DMS 273 (cell line): ENCODE results near the gene RASL10B.
"Not testable (repeated sequence)": the region's sequence is repeated elsewhere in the genome, so short reads cannot be mapped to it uniquely, and the experiment has no call there.

Source experiments
- DNase-seq: peaks from one replicate; lab custom pipeline; 2025; ENCODE audit not compliant: unreplicated experiment; lab: John Stamatoyannopoulos, UW

The RASL10B gene

DNA sequence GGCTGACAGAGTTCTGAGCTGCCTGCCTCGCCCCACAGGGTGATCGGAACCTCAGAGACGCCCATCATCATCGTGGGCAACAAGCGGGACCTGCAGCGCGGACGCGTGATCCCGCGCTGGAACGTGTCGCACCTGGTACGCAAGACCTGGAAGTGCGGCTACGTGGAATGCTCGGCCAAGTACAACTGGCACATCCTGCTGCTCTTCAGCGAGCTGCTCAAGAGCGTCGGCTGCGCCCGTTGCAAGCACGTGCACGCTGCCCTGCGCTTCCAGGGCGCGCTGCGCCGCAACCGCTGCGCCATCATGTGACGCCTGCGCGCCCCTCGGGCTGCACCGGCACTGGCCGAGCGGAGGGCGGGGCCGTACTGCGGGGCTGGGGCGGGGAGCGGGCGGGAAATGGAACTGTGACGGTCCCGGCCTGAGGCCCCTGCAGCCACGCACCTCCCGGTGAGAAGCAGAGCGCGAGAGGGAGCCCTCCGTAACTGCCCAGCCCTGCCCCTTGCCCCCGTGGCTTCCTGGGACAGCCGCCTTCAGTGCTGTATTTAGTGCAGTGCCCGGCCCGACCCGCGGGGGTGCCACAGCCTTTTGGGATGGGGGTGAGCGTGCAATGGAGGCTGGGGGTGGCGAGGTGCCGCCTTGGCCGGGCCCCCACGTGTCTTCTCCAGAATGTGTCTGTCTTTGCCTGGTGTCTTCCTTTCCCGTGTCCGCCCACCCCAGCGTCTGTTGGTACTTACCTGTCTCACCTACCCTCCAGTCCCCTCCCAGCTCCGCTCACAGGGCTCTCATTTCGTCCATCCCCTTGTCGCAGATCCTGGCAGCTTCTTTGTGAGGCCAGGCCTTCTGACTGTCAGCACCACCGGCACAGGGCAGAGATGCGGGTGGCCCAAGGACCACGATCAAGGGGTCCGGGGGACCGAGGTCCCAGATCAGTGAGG is 9.8 kb downstream of the RASL10B start:
- peak; percentile 76 for DNase-seq

DNA sequence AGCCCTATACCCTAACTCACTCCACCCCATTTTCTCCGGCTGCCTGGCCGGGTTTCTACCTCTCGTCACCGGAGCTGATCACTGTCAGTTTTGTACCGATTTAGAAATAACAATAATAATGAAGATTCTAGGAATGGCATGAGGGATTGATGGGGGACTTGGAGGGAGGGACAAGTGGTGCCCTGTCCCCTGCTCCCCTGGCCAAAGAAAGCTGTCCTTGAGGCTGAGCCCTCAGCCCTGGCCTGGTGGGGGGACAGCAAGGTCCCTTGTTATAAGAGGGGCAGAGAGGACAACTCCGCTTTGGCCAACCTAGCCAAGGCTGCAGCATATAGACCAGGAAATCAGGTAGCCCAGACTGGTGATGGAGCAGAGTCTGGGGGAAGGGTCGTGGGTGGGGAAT is 11.1 kb downstream of the RASL10B start:
- DNase-seq, result no peak

DNA sequence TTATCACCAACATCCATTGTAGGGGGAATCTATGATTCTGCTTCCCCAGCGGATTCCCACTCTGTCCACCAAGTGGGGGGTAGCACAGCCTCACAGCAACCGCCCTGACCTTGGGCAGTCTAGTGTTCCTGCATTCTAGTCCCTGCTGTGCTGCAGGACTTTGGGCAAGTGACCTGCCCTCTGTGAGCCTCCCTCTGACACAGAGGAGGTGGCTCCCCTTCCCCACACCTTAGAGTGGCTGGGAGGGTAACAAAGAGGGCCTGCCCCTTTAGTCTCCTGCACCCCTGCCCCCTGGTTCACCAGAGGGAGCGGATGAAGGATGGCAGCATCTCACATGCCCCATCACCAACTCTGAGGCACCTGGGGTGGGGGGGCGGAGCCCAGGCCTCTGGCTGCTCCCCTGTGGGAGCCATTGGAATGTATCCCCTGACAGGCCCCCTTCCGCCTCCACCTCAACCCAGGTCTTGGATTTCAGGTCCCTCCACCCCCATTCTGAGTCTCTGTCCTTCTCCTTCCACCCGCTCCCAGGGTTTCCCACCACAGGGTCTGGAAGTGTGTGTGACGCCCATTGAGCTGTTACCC is 11.5 kb downstream of the RASL10B start:
- no peak for DNase-seq

DNA sequence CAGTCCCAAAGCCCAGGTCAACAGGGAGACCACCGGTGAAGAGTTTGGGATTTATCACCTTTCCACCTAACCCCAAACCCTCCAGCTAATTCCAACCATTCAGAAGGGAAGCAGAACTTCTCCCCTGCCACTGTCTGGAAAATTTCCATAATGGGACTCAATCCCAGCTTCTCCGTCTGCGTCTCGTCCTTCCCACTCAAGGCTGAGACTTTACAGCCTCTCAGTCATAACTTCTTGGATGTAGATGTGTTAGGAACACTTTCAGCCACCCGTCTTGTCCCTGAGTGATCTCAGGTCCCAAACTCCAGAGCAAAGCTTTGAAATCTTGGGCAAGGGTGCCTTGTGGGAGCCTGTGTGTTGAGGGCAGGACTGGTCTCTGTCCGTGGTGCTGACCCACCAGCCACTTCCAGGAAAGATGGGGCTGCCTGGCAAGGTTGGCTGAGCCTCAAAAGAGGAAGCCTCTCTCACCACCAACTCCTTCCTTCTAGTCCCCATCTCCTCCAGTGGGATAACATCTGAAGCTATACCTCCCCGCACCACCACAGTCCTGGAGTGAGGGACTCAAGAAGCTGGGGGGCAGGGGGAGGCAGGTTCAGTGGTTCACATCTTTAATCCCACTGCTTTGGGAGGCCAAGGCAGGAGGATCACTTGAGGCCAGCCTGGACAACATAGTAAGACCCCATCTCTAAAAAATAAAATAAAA is 12.3 kb downstream of the RASL10B start:
- DNase-seq, result peak; percentile 52

DNA sequence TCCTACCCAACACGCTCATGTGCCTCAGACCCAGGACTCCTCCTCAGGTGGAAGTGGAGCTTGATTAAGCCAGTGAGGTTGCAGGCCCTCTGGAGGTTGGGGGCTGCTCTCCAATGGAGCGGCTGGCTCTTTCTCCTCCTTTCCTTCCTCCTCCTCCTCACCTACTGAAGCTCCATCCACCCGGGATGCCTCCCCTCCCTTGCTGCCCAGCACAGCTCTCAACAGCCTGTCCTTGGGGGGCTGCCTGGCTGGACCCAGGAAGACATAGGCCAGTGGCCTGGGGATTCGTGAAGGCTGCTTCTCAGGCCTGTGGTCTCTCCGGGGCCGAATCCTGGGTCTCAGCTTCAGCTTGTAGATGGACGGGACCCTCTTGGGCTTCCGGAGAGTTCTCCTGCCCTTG is 13.4 kb downstream of the RASL10B start:
- DNase-seq, result no peak

DNA sequence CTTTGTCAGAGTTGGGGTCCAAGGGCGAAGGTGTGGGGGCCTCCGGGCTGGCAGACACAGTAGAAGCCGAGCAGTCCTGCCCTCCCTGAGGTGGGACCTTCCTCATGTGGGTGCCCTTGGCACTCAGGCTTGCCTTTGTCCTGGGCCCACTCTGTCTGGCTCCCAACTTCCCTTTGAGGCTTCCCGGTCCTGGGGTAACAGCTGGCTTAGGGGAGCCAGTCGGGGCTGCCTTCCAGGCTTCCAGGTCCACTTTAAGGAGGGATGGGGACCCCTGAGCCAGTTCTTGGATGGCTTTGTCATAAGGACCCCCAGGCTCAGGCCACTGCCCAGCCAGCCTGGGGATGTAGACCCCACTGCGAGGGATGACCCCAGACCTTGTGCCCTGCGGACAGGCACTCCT is 13.8 kb downstream of the RASL10B start:
- DNase-seq, result no peak

DNA sequence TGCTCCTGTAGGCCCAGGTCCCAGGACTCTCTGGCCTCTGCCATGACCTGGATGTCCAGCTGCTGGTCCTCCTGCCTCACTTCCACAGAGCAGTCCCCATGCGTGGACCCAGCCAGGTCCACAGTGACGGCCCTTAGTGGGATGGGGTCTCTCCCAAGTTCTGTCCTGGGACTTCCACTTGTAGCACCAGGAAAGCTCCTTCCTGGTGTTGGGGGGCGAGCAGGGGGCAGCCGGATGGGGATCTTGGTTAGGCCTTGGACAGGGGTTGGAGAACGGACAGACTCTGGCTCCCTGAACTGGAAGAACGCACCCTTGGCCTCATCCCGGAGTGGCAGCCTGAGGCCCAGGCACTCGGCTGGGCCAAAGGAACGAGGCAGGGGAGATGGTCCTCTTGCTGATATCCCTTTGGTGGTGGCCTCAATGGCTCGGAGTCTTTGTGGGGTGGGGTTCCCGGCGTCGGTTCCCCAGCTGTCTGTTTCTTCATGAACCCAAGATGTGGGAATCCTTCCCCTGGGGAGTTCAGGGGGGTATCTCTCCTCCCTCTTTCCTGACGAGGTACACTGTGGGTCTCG is 14.4 kb downstream of the RASL10B start:
- no peak for DNase-seq

DNA sequence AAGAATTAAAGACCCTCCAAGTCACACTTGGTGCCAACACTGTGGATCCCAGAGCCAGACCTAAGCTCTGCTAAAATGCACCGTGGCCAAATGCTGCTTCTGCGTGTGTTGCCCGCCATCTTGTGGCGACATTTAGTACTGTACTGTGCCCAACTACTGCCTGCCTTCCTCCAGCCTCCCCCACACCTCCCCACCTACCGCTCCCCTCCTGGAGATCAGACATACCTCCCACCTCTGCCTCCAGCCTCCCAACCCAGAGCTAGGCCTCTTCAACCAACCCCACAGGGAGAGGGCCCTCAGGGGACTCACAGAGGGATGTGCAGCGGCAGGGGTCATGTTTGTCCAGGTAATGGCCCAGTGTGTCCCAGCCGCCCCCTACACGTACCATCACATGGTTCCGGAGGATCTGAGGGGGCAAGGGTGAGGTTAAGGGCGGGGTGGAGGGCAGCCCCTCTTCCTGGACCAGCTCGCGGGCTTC is 16.1 kb downstream of the RASL10B start:
- DNase-seq, result peak; percentile 90

DNA sequence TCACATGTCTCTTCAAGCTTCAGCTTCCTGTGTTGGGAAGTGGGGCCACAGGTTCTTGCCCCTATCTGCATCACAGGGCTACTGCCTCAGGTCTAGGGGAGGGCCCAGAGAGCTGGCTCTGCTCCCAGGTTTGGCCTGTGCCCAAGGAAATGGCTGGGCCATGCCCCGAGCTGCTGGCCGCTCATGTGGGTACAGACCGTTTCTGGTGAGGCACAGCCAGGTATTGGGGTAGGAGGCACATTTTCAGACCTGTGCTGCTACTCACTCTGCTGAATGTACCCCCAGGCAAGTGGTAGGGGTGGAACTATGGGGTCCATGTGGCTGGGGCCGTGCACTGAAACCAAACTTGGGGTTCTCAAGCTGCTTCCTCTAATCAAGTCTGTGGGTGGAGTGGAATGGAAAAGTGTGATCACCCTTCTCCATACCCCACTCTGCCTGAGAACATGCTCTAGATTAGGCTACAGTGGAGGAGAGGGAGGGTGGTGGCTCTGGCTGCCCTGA is 17.0 kb downstream of the RASL10B start:
- DNase-seq, result peak; percentile 50

DNA sequence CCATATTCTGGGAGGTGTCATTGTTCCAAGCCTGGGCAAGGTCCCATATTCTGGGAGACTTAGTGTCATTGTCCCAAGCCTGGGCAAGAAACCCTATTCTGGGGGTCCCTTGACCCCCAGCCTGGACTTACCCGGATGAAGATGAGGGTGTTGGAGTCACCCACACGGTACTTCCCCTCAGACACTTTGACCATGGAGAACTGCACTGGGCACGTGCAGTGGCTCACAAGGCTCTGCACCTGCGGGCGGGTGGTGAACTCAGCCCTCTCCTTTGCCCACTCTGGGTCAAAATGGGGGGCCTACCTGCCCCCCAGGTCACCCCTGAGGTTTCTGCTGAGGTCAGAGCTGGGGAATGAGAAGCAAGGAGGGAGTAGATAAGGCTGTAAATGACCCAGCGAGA is 17.5 kb downstream of the RASL10B start:
- DNase-seq, result no peak

DNA sequence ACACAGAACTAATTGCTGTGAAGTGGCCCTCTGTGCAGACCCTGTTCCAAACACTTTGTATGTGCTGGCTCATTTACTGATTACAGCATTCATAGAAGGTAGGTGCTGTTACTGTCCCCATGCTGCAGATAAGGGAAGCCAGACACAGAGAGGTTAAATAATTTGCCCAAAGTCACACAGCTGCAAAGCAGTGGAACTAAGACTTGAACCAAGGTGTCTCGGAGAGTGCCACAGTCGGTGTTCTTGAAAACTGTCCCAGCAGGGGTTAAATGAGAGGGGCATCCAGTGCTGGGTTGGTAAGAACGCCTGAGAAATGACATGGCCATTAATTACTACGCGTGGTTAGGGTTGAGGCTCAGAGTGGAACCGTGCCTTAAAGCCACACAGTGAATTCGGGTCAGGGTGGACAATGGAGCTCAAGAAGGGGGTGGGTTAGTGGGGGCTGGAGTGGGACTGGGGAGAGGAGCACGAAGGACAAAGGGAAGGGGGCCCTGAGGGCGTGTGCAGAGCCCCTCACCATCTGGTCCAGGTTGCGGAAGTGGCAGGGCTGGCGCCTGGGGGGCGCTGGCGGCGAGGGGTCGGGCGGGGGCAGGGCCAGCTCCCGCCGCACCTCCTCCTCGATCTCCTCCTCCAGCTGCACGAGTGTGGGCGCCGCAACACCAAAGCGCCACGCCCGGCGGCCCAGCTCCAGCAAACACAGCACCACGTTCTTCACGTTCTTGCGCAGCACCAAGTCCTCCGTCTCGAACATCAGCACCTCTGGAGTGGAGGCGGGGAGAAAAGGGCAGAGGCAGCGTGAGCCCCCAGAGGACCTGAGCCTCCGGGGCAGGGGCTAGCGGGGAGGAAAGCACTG is 18.3 kb downstream of the RASL10B start:
- DNase-seq, result peak; percentile 51

DNA sequence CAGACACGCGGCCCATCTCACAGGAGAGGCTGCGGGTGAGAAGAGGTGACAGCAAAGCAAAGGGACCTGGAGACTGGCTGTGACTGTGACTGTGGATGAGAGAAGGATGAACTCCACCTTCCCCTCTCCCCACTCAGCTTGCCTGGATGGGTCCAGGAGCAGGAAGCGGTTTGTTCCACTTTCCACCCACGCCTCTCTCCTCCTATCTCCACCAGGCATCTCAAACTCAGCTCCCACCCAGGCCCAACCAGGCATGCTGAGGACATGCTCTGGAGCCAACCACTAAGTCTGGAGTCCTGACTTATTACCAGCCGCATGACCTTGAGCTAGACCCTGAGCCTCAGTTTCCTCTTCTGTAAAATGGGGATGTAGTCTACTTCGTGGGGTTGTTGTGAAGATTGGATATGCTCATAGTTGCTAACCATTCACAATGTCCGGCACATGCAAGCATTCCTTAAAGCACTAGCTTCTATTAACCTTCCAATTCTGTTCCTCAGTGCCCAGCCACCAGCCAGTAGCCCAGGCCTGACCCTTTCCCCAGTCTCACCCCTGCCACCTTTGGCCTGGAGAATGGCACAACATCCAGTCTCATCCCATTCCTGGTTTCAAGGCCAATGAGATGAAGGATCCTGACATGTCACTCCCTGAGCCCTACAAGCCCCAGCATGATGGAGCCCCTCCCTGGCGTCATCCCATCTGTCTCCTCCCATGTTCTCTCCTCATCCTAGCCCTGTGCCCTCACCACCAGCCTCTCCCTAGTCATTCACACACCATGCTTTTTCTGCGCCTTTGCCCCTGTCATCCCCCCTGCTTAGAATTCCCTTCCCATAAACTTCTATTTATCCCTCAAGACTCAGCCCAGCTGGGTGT is 19.3 kb downstream of the RASL10B start:
- peak; percentile 71 for DNase-seq

DNA sequence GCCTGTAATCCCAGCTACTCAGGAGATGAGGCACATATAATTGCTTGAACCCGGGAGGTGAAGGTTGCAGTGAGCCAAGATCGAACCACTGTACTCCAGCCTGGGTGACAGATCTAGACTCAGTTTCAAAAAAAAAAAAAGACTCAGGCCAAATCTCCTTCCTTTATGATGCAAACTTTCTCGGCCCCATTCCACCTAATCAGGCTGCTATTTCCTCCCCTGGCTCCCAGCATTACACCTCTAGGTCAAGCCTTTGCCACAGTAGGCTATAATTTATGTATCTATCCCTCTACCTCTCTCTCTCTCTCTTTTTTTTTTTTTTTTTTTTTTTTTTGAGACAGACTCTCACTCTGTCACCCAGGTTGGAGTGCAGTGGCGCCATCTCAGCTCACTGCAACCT is 20.1 kb downstream of the RASL10B start:
- DNase-seq, result not testable (repeated sequence)

DNA sequence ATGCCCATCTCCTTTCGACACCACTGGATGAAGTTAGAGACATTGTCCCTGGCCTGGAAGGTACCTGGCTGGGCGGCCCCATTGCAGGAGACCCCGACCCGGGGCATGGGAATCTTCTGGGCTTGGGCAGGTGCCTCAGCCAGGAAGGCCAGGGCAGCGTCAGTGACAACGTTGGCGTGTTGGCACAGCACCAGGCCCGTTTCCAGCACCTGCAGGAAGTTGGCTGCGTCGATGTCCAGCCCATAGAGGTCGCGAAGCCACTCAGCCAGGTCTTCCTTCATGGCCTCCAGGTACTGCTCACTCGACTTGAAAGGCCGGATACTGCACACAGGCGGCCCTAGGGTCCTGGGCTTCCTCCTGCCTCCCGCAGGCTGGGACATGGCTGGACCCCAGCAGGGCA is 21.0 kb downstream of the RASL10B start:
- DNase-seq, result no peak

DNA sequence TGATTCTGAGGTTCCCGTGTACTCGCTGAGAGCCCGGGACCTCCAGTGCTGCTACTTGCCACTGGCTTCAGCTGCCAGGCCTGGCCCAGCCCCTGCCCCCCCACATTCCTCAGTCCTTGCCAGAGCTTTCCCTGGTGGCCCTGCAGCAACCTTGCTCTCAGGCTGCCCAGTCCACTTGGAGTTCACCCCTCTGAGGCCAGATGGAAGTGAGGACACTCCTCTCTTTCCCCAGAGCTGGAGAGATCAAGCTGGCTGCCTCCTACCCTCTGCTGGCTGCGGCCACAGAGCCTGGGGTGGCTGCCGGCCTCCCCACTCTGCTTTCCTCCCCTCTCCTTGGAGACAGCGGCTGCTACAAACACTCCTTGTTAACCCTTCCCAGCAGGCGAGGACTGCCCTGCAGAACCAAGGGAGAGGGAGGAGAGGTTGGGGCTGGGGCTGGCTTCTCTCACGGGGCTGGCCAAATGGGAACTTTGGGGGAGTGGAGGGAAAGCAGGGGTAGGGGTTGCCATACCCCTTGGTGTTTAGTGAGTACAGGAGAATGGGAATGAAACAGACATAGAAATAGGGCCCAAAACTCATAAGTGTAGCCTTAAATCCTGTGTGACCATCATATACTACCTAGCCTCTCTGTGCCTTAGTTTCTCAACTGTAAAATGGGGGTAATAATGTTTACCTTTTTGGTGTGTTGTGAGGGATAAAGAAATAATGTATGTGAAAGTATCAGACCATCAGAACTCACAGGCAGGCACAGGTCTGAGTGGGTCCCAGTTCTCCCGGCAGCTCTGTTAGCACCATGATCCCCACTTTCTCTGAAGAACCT is 21.7 kb downstream of the RASL10B start, which contains the start of gene GAS2L2:
GAS2L2 (minus strand) TSS at position 295 of the 820 bp plus-strand sequence. CDS start 389 bp downstream, outside the sequence.
- no peak for DNase-seq

DNA sequence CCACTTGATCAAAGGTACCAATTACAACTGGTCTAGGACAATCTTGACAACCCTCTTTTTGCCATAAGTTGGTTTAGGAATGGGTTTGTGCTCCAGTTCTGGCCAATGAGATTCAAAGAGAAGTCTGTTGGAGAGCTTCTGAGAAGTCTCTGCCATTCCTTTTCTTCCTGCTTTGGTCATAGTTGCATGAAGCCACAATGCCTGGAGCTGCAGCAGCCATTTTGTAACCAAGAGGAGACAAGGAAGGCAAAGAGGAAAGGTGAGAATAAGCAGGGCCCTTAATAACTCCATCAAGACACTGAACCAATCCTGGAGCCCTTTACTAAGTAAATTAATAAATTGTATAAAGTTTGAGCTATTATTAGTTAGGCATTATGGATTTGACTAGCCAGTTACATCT is 25.8 kb downstream of the RASL10B start:
- no peak for DNase-seq

DNA sequence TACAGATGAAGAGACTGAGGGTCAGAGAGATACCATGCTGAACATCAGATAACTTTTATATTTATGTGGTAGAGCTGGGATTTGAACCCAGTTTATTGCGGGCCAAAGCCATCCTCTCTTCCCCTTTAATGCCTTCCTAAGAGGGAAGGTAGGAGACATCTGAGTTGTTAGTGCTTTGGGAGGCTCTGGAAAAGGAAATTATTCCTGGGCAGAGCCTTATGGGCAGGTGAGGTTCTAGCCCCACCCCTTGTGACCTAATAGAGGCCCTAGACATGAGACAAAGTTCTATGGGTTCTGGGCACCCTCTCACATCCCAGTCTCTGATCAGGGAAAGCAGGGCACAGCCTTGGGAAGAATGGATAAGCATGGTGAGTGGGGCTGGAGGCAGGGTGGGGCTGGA is 29.1 kb downstream of the RASL10B start, which contains the start of gene C17orf50:
C17orf50 (plus strand) TSS at position 301 of the 400 bp plus-strand sequence; CDS start at position 356, 55 bp downstream.
- no peak for DNase-seq

DNA sequence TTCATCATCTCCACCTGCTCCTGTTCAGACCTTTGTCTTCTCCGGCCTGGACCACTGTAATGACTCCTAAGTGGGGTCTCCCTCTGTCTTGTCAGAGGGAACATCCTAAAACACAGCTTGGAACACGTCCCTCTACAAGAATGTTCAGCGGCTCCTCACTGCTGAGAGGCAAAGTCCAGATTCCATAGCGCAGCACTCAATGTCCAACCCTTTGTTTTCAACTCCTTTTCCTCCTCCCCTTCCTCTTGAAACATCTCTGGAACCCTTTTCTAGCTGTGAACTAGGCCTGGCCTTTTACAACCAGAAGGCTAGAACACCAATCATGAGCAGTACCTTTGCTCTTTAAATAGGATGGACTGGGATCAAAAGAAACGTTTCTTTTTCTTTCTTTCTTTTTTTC is 30.2 kb downstream of the RASL10B start:
- DNase-seq, result no peak
